PFSK-1 (cell line): ENCODE measurements around the gene TNFRSF21.

ENCODE experiments used
- FOXP2 ChIP-seq: optimal IDR thresholded peaks from 2 replicates; pipeline ENCODE3; 2011; ENCODE audit warnings: borderline replicate concordance, control low read depth, inconsistent platforms; ENCODE audit not compliant: insufficient read depth; ENCODE audit errors: extremely low read length, extremely low read depth
- POLR2AphosphoS5 ChIP-seq: IDR thresholded peaks from 2 replicates; pipeline ENCODE4 v1.6.1; 2012; ENCODE audit warnings: low read depth, mild to moderate bottlenecking, control low read depth, low read length, moderate library complexity
- REST ChIP-seq, 2 experiments: IDR thresholded peaks; 2 replicates each; pipeline versions ENCODE4 v1.6.1 to v1.8.0; 2011 to 2012; ENCODE audit warnings: low read depth in 2 of 2, low read length in 2 of 2, control low read depth in 1 of 2, inconsistent platforms in 1 of 2, mild to moderate bottlenecking in 1 of 2, moderate library complexity in 1 of 2; ENCODE audit not compliant: insufficient read depth in 1 of 2
- SIN3A ChIP-seq: IDR thresholded peaks from 2 replicates; pipeline ENCODE4 v1.6.1; 2012; ENCODE audit warnings: mild to moderate bottlenecking, low read length, moderate library complexity, borderline replicate concordance; ENCODE audit not compliant: insufficient read depth
- TAF1 ChIP-seq: IDR thresholded peaks from 2 replicates; pipeline ENCODE4 v1.6.1; 2012; ENCODE audit warnings: low read length, control low read depth, borderline replicate concordance; ENCODE audit not compliant: insufficient read depth

- TF ChIP-seq POLR2AphosphoS5 (no peak), SIN3A (no peak), REST (IDR thresholded peaks at IDR 0.05; ENCODE audit: insufficient read depth in 1 of 2, low read depth in 2 of 2, low read length in 2 of 2) (no peak), FOXP2 (no peak), TAF1 (no peak)
Observed at GRCh38 chr6:47306887-47307286, 2.8 kb downstream of the TNFRSF21 start.
